NCI-H510A treated with DMSO at 0.1 percent for 48 hours (cell line): ENCODE data around the gene ALDH1A2.
A peak's percentile ranks its signal among the peaks of the same experiment; 100 is the strongest.
"Not testable (repeated sequence)": the region's sequence is repeated elsewhere in the genome, so short reads cannot be mapped to it uniquely, and the experiment has no call there.

Experiments used
- DNase-seq: peaks from one replicate; lab custom pipeline; 2025; lab: John Stamatoyannopoulos, UW

ALDH1A2 gene

GRCh38 chr15:58065445-58066041, at the start of gene ALDH1A2:
TSS of gene ALDH1A2 (minus strand) at chr15:58065711. CDS start at chr15:58065650, 61 bp downstream.
- peak; percentile 0 for DNase-seq

GRCh38 chr15:58114812-58115211, 49.3 kb upstream of the ALDH1A2 start:
- DNase-seq: no peak

GRCh38 chr15:58114388-58114787, 48.9 kb upstream of the ALDH1A2 start:
- no peak for DNase-seq

- DNase-seq: not testable (repeated sequence)
Observed at GRCh38 chr15:58113358-58113757, 47.8 kb upstream of the ALDH1A2 start.

DNA sequence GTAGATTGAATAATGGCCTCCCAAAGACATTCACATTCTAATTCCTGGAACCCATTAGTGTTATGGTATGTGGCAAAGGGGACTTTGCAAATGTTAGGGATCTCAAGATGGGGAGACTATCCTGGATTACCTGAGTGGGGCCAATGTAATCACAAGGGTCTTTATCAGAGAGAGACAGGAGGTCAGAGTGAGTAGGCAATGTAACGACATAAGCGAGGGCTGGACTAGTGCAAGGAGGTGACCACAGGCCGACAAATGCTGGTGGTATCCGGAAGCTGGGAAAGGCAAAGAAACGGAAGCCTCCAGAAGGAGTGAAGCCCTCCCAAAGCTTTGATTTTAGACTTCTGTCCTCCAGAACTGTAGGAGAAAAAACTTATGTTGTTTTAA, 46.2 kb upstream of the ALDH1A2 start:
- DNase-seq: no peak

- DNase-seq: no peak
Observed at GRCh38 chr15:58110999-58111717, 45.6 kb upstream of the ALDH1A2 start.

DNA sequence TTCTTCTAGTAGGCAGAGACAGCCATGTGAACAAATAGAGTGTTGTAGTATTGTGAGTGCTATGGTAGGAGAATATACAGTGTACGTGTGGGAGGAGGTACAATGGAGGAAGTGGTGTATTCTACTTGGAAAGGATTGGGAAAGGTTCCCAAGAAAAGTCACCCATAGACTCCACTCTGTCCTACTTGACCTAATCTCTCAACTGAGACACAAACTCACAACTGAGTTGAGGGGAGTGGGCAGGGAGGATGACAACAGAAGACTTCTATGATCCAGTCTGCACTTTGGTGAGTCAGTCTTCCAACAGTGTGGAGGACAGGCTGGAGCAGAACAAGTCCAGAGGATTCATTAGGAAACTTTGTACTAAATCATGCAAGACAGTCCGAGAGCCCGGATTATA, 43.9 kb upstream of the ALDH1A2 start:
- no peak for DNase-seq

DNA sequence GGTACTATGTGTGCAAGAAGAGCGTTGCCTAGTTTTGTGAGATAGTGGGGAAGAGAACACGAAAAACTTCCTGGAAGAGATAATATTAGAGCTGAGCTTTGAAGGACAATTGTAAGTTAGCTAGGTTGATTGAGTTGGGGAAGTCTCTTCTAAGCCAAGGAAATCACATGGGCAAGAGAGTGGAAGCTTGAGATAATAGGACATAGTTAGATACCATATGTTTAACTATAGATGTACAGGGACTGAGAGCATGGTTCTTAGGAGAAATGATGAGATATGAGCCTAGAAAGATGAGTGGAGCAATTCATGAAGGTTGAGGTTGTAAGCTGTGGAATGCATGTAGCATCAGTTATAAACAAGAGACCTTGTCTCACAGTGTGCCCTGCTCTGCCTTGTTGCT, 42.6 kb upstream of the ALDH1A2 start:
- DNase-seq: no peak

- DNase-seq: no peak
Observed at GRCh38 chr15:58103482-58103881, 38.0 kb upstream of the ALDH1A2 start.

GRCh38 chr15:58096529-58097084, 31.1 kb upstream of the ALDH1A2 start:
- no peak for DNase-seq

- DNase-seq: no peak
Observed at GRCh38 chr15:58095415-58095814, 29.9 kb upstream of the ALDH1A2 start.

DNA sequence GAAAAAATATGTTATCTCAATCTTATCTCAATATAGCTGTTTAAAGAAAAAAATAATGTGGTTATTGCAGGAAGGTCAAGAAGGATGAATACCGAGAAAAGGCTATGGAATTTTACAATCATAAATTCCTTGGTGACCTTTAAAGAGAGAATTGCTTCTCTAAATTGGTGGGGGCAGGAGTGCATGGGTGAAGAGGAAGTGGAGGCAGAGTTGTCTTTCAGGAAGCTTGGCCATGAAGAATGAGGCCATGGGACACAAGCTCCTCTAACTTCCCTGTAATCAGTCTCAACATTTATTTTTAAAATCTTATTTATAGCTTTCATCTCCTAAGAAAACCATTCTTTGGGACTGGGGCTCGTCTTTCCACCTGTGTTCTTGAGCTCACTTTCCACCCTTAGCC, 22.4 kb upstream of the ALDH1A2 start:
- no peak for DNase-seq

- no peak for DNase-seq
Observed at GRCh38 chr15:58086491-58086890, 21.0 kb upstream of the ALDH1A2 start.

- no peak for DNase-seq
Observed at GRCh38 chr15:58083526-58083925, 18.0 kb upstream of the ALDH1A2 start.

DNA sequence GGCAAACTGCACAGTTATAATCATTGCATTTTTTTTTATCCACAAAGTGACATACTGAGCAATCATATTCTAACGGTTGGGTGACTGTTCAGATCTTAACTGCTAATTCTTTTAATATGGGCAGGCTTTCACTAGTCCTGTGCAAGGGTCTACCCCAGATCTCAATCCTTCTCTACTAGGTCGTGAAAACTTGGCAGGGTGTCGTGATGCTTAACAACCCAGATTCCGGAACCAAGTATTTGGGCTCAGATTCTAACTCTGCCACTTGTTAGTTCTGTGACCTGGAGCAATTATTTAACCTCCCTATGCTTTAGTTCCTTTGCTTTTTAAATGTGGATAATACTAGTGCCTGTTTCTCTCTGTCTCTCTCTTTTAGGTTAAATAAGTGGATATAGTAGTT, 16.4 kb upstream of the ALDH1A2 start:
- DNase-seq: no peak

- no peak for DNase-seq
Observed at GRCh38 chr15:58081456-58081855, 15.9 kb upstream of the ALDH1A2 start.

GRCh38 chr15:58080959-58081358, 15.4 kb upstream of the ALDH1A2 start:
- not testable (repeated sequence) for DNase-seq

- no peak for DNase-seq
Observed at GRCh38 chr15:58080398-58080797, 14.9 kb upstream of the ALDH1A2 start.

GRCh38 chr15:58078591-58078990, 13.1 kb upstream of the ALDH1A2 start:
- no peak for DNase-seq

- DNase-seq: peak; percentile 5
Observed at GRCh38 chr15:58077427-58077826, 11.9 kb upstream of the ALDH1A2 start.

- DNase-seq: no peak
Observed at GRCh38 chr15:58074452-58074851, 8.9 kb upstream of the ALDH1A2 start.

DNA sequence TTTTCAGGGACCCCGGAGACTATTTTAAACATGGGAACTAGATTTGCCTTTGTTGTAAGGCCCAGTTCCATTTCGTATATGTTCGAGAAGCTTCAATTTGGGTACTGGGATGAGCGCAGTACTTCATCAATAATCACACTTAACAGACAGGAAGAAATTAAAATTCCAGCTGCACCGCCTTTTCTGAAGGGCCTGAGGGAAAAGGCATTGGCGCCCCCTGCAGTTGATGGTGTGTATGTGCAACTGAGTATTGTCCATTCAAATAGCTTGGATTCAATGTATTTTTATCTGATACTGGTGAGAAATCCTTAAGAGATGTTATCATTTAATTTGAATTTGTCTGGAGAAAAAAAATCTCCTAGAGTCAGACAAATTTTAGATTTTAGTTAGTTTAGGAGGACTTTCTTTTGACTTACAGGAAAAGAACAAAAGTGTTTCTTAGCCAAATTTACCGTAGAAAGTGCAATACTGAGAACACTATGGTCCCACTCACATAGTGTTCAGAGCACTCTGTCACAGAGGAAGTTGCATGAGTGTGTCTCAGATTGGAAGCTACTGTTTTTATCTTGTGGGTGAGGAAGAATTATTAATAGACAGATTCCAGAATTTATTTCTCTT, 5.4 kb upstream of the ALDH1A2 start:
- DNase-seq: peak; percentile 44

DNA sequence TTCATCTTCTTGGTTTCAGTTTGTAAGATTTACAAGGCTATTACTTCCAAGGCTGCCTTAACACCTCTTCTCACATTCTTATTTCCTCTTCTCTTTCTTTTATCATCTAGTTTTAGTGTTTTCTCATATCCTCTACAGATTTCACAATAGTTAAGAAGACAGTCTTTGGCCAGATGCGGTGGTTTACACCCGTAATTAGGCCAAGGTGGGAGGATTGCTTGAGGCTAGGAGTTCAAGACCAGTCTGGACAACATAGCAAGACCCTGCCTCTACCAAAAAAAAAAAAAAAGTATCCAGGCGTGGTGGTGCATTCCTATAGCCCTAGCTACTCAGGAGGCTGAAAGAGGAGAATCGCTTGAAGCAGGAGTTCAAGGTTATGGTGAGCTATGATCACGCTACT, 3.5 kb upstream of the ALDH1A2 start:
- DNase-seq: no peak
